ENCODE data around the gene LGALS3.
A peak's percentile ranks its signal among the peaks of the same experiment; 100 is the strongest.
"Not testable (repeated sequence)": the region's sequence is repeated elsewhere in the genome, so short reads cannot be mapped to it uniquely, and the experiment has no call there.

LGALS3 gene

GRCh38 chr14:55129086-55129427 lies at the start of gene LGALS3:
LGALS3 (plus strand) TSS chr14:55129252; CDS start chr14:55137374, 8,122 bp downstream.
- DNase-seq, result no peak

GRCh38 chr14:55079961-55080360 lies 49.1 kb upstream of the LGALS3 start:
- DNase-seq, result not testable (repeated sequence)

GRCh38 chr14:55084401-55085059 lies 44.5 kb upstream of the LGALS3 start:
- no peak for DNase-seq

GRCh38 chr14:55085060-55085660 lies 43.9 kb upstream of the LGALS3 start:
- no peak for DNase-seq

GRCh38 chr14:55086938-55087337 lies 42.1 kb upstream of the LGALS3 start:
- no peak for DNase-seq

- DNase-seq, result no peak
These were observed 40.7 kb upstream of the LGALS3 start for GRCh38 chr14:55088356-55088755.

- no peak for DNase-seq
These were observed 36.7 kb upstream of the LGALS3 start for GRCh38 chr14:55092341-55092740.

- DNase-seq, result no peak
These were observed 34.5 kb upstream of the LGALS3 start for GRCh38 chr14:55094292-55095157.

- DNase-seq, result peak; percentile 14
These were observed 31.0 kb upstream of the LGALS3 start for GRCh38 chr14:55097881-55098560.

GRCh38 chr14:55098561-55098898 lies 30.5 kb upstream of the LGALS3 start:
- no peak for DNase-seq

GRCh38 chr14:55099756-55100155 lies 29.3 kb upstream of the LGALS3 start:
- no peak for DNase-seq

- DNase-seq, result no peak
These were observed 27.4 kb upstream of the LGALS3 start for GRCh38 chr14:55101698-55102097.

- peak; percentile 7 for DNase-seq
These were observed 26.9 kb upstream of the LGALS3 start for GRCh38 chr14:55102141-55102621.

GRCh38 chr14:55103005-55103640 lies 25.9 kb upstream of the LGALS3 start:
- DNase-seq, result peak; percentile 9

GRCh38 chr14:55103971-55104954 lies 24.8 kb upstream of the LGALS3 start:
- DNase-seq, result no peak

- no peak for DNase-seq
These were observed 23.1 kb upstream of the LGALS3 start for GRCh38 chr14:55105991-55106390.

- DNase-seq, result no peak
These were observed 21.1 kb upstream of the LGALS3 start for GRCh38 chr14:55107766-55108554.

GRCh38 chr14:55109836-55110235 lies 19.2 kb upstream of the LGALS3 start:
- no peak for DNase-seq

- no peak for DNase-seq
These were observed 17.8 kb upstream of the LGALS3 start for GRCh38 chr14:55111122-55111708.

GRCh38 chr14:55114720-55115119 lies 14.3 kb upstream of the LGALS3 start:
- no peak for DNase-seq

Measured in activated T-cell treated with anti-CD3 and anti-CD28 coated beads for 4 hours (primary cell).